COLO829 (cell line): ENCODE measurements around the gene TRPM2.
"Not testable (repeated sequence)": the region's sequence is repeated elsewhere in the genome, so short reads cannot be mapped to it uniquely, and the experiment has no call there.

Experiments used
- DNase-seq: peaks from one replicate; pipeline ENCODE4 v3.0.0; 2012; ENCODE audit warnings: low spot score

Gene TRPM2

DNA sequence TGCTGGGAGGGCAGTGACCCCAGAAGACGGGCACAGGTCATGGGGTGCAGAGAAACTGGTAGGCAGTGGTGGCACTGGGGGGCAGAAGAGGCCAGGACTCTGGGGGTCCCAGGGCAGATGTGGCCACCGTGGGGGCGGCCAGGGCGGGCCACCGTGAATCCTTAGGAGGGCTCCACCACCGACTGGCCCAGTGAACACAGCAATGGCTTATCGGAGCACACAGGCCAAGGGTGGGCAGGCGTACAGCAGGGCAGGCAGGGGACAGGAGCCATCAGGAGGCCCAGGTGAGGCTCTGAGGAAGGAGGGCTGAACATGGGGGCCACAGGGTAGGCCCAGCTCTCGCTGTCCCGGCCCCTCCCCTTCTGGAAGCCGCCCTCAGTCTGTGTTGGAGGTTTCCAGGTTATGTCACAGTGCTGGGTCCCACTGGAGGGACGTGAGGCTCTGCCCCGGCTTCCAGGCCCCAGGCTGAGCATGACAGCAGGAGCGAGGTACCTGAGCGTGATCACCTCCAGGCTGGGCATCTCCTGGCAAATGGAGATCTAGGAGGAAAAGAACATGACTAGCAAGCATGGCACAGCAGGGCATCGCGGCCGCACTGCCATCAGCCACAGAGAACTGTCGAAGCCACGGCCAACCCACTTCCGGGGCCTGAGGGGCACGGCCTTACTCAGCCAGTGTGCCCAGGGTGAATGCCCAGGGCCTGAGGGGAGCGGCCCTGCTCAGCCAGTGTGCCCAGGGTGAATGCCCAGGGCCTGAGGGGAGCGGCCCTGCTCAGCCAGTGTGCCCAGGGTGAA is 18.0 kb upstream of the TRPM2 start:
- no peak for DNase-seq

DNA sequence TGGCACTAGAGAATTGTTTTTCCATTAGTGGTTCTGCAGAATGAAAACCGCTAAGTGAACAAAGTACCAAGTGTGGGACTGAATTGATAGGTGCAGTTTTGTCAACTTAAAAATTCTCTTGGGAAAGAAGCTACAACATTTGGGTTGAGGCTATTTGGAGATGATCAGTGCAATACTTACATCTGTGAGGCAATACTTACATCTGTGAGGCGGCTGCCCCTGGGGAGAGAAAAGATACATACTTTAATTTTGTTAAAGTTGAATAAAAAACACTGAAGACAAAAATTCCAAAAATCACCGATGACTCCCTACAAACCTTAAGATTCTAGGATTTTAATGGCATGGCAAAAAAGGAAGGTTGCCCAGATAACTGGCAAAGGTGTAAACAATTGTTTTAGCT is 16.0 kb upstream of the TRPM2 start:
- no peak for DNase-seq

DNA sequence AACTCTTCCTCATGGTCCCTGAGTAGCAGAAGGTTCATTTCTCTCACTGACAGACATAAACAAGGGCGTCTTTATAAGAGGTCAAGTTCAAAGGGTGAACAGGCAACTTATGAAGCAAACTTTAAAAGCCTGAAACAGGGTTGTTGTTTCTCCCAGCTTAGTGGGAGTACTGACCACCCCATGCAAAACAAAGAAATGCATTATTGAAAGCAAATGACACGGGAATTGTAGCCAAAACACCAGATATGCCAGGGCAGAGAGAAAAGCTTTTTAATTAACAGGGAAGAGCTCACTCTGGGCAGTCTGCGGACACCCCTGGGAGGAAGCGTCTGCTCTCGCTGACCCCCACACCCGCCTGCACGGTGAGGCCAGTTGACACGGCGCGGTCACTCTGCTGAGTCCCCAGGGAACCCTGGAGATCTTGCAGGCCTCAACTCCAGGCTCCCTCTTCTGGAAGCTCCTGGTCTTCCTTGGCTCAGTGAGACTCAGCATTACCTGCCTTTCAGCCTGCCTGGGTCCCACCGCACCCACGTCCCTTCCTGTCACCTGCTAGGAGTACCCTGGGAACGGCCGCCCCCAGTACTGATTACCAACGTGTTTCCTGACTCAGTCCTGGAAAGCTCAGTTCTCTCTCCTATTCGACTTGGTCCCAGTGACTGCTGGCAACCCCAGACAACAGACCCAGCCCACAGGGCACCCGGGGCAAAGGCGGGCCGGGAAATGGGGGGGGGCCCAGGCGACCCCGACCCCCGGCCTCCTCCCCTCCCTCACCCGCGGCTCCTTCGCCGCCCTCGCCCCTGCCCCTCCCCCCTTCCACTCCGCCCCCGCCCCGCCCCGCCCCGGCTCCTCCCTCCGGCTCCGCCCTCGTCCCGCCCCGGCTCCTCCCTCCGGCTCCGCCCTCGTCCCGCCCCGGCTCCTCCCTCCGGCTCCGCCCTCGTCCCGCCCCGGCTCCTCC is 15.2 kb upstream of the TRPM2 start:
- DNase-seq: peak; percentile 85

DNA sequence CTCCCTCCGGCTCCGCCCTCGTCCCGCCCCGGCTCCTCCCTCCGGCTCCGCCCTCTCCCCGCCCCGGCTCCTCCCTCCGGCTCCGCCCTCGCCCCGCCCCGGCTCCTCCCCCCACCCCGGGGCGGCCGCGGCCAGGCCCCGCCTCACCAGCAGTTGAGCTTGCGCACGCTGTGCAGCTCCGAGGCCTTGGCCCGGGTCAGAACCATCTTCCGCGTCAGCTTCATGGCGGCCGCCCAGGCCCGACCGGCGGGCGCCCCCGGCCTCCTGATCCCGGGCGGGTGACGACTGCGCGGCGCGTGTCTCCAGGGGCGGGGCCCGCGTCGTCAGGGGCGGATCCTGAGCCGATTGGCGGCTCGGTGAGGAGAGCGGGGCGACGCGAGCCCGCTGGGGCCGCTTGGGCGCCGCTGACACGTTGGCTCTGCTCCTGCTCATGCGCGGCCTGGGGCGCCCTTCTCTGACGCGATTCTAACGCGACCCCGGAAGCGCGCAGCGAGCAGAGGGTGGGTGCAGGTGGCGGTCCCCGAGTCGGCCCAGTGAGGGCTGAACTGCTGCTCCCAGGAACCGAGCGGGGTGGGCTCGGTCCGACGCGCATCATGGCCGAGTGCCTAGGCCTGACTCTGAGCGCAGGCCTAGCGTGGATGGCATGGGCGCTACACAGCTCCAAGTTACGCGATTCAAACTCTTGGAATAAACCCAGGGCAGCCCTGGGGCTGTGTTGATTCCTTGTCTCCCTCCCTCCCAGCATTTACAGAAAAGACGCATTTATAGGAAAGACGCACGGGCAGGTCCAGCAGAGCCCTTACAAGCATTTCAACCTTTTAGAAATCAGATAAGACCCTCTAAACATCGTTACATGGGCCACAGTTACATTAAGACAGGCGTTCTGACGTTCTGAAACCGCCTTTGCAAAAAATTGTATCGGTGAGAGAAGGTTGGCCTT is 14.2 kb upstream of the TRPM2 start, which contains the start of gene CFAP410:
CFAP410 (minus strand) TSS at position 420 of the 940 bp plus-strand sequence; CDS start at position 224, 196 bp downstream.
- peak; percentile 85 for DNase-seq

DNA sequence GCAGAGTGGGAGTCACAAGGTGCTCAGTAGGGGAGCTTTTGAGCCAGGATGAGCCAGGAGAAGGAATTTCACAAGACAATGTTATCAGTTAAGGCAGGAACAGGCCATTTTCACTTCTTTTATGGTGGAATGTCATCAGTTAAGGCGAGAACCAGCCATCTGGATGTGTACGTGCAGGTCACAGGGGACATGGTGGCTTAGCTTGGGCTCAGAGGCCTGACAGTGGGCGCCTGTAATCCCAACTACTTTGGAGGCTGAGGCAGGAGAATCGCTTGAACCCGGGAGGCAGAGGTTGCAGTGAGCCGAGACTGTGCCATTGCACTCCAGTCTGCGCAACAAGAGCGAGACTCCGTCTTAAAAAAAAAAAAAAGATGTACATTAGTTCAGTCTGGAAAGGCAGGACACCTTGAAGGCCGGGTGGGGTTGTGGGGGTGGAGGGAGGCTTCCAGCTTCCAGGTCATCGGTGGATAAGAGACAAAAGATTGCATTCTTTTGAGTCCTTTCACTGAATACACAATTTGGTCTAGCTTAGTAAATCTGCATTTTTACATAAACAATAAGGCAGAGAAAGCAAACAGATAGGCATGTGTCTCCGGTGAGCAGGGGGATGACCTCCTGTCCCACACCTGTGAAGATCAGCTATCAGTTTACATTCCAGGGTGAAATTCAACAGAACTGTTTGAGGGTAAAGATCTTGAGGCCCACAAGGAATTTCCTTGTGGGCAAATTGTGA is 11.5 kb upstream of the TRPM2 start:
- not testable (repeated sequence) for DNase-seq

DNA sequence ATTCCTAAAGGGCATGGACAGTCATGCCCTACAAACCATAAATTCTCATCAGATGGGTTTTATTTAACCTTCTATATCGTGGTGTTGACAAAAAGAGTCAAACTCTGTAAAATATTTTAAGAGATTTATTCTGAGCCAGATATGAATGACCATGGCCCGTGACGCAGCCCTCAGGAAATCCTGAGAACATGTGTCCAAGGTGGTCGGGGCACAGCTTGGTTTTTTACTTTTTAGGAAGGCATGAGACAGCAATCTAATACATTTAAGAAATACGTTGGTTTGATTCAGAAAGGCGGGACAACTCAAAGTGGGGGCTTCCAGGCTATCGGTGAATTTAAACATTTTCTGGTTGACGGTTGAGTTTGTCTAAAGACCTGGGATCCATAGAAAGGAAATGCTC is 10.4 kb upstream of the TRPM2 start:
- not testable (repeated sequence) for DNase-seq

DNA sequence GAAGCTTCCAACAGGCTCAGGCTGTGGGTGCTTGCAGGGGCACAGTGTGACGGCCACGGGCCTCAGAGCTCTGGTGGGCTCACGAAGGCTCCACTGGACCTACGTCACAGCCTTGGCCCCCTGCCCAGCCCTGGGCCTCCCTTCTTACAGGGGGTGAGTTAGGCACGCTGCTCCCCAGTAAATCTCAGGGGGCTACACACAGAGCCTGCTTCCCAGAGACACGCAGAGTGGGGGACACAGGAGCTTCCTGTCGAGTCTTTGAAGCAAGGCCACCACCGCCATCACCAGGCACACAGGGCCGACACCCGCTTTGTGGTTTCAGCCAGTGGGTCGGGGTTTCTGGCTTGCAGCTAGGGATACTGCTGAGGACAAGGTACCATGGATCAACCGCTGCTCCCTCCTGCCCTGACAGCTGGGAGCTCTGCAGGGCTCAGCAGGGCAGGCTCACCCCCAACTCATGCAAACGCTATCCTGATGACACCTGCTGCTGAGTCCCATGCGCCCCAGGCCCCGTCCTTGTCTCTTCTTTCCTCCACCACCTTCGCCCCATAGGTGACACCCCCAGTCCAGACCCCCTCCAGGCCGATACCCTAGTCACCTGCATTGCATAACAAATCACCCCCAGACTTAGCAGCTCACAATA is 8.8 kb upstream of the TRPM2 start:
- DNase-seq: no peak

DNA sequence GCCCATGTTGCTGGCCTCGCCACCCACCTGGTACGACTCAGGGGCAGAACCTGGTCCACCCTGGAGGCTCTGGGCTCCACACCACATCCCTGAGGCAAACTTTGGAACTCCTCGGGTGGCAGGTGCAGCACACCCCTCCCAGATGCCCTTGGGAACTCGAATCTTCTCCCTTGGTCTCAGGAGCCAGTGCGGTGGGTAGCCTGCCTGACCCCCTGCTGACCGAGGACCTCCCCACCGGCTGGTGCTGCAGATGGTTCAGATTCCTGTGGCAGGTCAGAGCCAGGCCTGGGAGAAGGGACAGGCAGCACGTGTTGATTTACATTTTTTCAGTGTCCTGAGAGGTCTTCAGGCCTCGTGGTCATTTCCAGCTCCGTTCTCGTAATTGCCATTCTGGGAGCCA is 7.9 kb upstream of the TRPM2 start:
- no peak for DNase-seq

DNA sequence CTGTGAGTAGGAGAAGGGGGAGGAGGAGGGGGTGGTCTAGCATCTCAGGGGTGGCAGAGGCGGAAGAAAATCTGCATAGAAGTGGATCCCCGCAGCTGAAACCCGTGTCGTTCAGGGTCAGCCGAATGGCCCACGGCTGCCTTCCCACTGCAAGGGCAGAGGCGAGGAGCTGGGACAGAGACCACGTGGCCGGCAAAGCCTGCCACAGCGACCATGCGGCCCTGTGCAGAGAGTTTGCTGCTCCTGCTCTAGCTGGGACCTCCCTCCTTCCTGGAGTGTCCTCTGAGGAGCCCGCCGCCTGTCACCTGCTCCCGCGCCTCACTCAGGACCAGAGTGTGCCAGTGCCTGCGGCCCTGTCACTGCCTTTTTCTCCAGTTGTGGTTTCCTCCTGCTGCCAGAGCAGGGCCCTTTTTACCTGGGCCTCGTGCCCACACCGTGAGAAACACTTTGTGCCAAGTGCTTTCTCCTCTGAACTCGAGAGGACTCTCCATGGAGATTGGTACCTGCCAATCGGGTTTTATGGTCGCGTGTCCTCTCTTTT is 5.4 kb upstream of the TRPM2 start:
- no peak for DNase-seq

DNA sequence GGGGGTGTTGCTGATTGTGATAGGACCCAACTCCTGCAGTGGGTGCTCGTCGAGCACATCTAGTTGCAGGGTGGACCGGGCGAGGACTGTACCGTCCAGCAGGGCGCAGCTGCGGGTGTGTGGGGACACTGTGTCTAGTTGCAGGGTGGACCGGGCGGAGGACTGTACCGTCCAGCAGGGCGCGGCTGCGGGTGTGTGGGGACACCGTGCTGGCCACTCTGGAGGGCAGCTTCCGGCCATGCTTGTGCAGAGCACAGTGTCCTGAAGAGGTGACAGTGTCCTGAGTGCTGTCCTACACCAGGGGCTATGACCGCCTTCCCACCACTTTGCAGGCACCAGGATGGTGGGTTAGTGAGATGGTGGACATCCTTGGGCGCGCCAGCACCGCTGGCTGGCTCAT is 4.6 kb upstream of the TRPM2 start:
- no peak for DNase-seq

DNA sequence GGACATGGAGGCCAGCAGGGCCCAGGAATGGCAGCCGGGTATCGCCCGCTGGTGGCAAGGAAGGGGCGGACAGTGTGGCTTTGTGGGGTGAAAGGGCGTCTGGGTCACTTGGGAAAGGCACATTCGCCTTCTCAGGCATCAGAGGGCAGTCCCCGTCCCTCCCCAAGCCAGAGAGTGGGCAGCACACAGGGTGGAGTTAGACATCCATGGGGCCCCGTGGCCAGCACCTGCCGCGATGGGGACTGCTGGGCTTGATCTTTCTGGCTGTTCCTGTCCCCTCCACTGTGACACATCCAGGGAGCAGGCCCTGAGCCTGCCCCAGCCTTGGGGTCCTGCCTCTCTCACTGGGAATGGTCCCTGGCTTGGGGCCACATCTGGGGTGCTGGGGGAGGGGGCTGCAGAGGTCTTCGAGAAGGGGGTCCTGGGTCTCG is 4.0 kb upstream of the TRPM2 start:
- no peak for DNase-seq

DNA sequence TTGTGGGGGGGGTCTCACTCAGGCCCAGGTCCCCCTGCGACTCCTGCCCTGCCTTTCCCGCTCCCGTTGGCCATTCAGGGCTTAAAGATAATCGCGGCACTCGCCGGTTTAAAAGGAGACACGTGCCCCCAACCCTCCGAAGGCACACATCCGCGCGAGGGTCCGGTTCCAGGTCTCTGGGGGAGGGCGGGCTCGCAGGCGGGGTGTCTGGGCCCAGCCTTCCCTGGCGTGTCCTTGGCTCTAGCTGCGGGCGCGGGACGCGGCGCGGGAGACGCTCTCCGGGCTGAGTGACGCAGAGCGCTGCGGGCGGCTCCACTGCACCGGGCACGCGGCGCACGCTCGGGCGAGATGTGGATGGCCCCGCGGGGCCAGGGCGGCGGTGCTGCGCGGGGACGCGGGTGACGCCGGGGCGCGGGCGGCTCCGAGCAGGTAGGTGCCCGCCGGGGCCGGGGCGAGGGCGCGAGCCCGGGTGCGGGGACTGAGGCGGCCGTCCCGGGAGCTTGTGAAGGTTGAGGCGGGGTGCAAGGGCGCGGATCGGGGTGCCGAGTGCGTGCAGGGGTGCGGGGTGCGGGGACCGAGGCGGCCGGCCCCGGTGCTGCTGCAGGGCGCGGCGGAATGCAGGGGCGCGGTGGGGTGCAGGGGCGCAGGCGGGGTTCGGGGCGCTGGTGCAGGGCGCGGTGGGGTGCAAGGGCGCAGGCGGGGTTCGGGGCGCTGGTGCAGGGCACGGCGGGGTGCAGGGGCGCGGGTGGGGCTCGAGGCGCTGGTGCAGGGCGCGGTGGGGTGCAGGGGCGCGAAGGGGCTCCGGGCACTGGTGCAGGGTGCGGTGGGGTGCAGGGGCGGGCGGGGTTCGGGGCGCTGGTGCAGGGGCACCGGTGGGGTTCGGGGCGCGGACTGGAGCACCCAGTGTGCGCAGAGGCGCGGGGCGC is 3.3 kb upstream of the TRPM2 start:
- no peak for DNase-seq

DNA sequence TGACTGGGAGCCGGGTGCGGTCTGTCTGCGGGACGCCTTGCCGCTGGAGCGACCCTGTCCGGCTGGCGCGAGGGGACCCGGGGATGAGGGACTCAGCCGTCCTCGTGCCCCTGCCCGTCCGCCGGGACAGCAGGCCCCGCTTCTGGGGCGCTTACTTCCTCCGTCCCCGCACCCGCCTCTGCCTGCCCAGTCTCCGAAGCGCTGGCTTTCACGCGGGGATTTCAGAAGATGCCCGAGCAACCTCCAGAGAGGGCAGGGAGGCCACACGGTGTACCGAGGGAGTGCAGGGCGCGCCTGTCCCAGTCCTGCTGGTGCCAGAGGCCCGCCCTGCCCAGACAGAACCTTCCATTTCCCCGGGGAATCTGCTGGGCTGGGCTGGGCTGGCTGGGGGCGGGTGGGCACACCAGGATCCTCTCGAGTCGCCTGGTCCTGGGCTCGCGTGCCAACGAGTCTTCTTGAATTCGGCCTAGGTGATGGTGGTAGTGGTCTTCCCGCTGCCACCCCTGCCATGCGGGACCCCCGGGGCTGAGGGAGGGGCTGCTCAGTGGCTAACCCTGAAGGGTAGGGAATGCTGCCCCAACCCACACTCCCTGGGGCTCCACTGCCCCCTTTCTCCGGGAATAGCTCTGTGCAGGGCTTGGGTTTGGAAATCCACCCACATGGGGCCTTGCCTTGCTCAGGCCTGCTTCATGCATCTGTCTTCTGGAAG is 2.5 kb upstream of the TRPM2 start:
- DNase-seq: no peak

DNA sequence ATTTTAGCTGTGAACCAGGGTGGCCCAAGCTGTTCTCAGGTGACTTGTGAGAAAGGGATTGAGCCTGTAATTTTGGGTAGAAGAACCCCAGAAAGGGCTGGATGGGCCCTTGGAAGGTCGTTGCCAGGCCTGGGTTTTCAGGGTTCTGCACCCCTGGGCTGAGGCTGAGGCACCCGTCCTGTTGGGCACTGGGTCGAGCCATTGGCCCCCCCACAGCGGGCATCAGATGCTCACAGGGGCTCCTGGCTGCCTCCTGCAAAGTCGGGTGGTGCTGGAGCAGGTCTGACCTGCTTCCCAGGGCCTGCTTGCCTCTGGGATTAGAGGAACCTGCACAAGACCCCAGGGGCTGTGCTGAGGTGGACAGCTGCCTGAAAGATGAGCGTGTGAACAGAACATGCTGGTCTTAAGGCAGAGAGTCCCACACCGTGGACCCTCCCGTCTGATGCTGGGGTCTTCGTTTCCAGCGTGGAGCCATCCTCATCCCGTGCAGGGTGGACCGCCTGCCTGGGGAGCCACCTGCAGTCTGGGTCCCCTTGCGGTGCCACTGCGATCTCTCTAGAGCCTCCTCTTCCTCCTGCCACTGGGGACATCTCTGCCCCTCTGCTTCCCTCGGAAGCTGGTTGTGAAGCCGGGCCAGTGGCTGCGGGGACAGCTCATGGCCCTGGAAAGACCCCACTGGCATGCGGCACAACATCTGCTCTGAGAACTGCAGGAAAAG is 1.7 kb upstream of the TRPM2 start:
- no peak for DNase-seq

DNA sequence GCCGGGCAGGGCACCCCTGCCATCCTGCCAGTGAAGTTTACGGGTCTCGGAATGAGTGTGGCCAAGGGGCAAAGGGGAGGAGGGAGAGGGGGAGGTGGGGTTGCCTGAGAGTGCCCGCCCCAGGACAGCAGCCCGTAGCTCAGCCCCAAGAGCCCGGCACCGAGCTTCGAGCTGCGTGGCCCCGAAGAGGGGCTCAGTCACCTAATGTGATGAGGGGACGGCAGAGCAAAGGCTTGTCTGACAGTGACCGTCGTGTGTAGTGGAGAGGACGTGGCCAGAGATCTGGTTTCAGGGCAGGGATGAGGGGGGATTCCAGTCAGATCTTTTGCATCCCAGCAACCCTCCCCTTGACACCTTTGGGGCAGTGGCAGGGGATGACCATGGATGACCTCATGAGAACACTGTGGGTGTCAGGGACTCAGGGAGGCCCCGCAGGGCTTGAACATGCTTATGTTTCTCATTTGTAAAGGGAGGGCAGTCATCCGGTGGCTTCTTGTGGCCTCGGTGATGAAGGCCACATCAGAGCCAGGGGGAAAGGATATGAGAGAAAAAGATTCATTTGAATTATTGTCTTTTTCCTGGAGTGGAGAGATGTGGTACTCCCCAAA is 1.1 kb upstream of the TRPM2 start:
- DNase-seq: no peak

DNA sequence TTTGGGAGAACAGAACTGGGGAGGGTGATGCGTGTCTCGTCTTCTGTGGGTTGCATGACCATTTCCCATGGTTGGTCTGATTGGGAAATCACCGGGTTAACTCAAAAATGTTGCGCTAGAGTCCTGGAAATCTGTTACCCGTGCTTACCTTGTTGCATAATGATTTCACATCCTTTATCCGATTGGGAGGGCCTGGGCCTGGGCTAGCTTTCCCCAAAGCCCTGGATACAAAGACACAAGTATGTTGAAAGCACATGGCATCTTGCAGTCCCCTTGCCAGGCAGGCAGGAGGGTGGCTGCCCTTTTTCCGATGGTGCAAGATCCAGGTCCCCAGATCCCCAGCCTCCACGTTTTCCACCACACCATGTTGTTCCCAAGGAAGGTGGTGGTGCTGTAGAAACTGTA is 582 bp downstream of the TRPM2 start:
- DNase-seq: no peak
